Stimulated activated CD8-positive, alpha-beta memory T cell treated with anti-CD3 and anti-CD28 coated beads, Interleukin-4, amount 100 ng/mL, for 1 hour (primary cell): Measurements from ENCODE around the gene NPW.

Experiments used
- DNase-seq, 2 donors: peaks; one replicate each; pipeline ENCODE4 v3.0.0-alpha.2; 2020; ENCODE audit warnings: low read depth in 2 of 2, low spot score in 1 of 2

NPW gene

DNA sequence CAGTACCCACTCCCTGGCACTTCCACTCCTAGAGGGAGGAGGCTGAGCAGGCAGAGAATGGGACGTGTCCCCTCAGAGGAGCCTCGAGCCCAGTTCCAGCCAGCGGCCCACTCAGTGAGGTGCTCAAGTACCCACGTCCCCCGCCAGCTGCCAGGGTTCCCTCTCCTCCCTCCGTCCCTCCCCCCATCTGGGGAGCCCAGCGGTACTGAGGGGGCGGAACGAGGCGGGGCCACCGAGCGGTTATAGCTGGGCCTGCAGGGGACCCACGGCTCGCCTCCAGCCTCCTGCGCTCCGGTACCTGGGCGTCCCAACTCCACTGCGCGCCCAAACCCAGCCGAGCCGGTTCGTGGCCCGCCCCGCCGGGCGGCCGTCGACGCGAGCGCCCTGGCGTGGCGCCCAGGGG lies at the start of gene NPW:
TSS of gene NPW (plus strand) at position 268 of the 403 bp plus-strand sequence.
- no peak for DNase-seq

GRCh38 chr16:1971796-1972489 lies 47.6 kb upstream of the NPW start, which contains the start of gene TBL3:
TBL3 (plus strand) TSS chr16:1972053; CDS start chr16:1972165, 112 bp downstream.
- DNase-seq: peak; percentile 92 to 93

- DNase-seq: no peak
Observed at GRCh38 chr16:1972490-1972877, 47.1 kb upstream of the NPW start.

DNA sequence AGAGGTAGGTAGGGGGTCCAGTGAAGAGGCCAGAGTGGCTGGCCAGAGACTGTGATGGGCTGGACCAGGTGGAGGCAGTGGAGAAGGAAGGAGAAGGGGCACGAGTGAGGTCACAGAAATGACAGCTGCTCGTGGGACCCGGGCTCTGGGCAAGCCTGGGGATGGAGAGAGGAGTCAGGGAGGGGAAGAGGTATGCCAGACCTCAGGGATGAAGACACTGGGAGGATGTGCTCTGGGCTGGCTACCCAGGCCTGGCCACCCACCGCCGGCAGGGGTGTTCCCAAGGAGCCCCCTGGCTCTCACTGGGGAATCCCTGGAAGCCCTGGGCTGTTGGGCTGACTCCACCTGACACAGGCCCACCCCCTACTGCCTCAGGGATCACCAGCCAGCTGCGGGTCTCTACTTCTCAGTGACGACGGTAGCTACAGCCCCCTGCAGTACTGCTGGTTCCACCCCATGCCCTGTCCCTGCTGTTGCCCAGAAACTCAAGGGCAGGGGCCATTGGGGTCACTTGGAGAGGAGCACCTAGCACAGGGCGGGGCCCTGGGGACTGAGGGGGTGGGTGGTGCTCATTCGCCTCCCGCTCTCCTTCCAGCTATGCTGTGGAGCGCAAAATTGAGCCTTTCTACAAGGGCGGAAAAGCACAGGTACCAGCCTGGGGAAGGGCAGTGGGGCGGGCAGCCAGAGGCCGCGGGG lies 46.0 kb upstream of the NPW start:
- no peak for DNase-seq

- no peak for DNase-seq
Observed at GRCh38 chr16:1974157-1975070, 45.2 kb upstream of the NPW start.

GRCh38 chr16:1975432-1976215 lies 44.0 kb upstream of the NPW start:
- no peak for DNase-seq

DNA sequence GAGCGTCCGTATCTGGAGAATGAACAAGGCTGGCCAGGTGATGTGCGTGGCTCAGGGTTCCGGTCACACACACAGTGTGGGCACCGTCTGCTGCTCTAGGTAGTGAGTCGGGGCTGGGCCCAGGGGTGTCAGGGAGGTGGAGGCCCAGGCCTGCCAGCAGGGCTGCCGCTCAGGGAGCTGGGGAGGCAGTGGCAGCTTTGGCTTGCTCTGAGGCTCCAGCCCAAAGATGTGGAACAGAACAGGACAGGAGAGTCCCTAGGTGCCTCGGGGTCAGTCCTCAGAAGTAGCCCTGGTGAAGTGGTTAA lies 43.4 kb upstream of the NPW start:
- DNase-seq: no peak

DNA sequence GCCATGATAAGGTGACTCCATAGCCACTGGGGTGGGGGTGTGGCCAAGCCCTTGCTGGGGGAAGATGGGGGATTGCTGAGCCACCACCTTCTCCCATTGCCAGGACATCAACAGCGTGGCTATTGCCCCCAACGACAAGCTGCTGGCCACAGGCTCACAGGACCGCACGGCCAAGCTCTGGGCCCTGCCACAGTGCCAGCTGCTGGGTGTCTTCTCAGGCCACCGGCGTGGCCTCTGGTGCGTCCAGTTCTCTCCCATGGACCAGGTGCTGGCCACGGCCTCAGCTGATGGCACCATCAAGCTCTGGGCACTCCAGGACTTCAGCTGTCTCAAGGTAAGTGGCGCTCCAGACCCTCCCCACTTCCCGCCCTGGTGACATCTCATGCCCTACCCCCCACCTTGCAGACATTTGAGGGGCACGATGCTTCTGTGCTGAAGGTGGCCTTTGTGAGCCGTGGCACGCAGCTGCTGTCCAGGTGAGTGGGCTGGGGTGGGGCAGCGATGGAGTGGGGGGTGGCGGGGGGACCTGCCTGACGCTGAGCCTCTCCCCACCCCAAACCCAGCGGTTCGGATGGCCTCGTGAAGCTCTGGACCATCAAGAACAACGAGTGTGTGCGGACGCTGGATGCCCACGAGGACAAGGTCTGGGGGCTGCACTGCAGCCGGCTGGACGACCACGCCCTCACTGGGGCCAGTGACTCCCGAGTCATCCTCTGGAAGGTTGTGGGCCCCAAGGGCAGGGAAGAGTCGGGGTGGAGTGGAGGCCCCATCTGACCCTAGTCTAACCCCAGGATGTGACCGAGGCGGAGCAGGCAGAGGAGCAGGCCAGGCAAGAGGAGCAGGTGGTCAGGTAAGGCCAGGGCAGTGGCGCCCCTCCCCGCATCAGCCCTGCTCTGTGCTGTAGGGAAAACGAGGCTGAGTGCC lies 42.4 kb upstream of the NPW start:
- DNase-seq: no peak

DNA sequence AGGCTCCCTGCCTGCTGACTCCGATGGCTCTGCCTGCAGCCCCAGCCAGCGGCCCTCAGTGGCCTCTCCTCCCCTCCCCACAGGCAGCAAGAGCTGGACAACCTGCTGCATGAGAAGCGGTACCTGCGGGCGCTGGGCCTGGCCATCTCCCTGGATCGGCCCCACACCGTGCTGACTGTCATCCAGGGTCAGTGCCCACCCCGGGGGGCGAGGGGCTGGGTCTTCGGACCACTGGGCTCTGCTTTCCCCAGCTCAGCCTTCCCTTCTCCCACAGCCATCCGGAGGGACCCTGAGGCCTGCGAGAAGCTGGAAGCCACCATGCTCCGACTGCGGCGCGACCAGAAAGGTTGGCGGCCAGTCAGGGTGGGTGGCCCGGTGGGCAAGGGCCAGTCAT lies 41.7 kb upstream of the NPW start:
- no peak for DNase-seq

DNA sequence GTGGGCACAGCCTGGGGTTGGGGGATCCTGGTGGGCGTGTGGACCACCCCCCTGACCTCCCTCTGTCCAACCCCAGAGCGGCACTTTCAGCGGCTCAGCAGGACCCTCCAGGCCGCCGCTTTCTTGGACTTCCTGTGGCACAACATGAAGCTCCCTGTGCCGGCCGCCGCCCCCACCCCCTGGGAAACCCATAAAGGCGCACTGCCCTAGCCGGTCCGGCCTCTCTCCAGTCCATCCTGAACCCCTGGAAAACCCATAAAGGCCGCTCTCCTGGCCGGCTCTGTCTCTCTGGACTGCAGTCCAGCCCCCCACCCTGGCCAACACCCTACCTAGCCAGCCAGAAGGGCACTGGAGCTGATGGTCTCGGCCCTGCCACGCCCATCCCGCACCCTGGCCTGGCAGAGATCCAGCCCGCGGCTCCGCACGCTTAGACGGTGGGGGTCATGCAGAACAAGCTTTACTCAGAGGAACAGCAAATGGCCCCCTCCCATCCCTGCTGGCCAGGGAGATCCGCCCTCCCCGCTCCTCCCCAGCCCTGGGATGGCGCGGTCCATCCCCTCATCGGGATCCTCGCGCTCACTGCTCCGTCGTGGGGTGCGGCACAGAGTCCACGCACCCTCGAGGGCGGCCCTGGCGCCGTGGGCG lies 41.0 kb upstream of the NPW start:
- DNase-seq: no peak

GRCh38 chr16:1979271-1980029 lies 40.1 kb upstream of the NPW start:
- no peak for DNase-seq

DNA sequence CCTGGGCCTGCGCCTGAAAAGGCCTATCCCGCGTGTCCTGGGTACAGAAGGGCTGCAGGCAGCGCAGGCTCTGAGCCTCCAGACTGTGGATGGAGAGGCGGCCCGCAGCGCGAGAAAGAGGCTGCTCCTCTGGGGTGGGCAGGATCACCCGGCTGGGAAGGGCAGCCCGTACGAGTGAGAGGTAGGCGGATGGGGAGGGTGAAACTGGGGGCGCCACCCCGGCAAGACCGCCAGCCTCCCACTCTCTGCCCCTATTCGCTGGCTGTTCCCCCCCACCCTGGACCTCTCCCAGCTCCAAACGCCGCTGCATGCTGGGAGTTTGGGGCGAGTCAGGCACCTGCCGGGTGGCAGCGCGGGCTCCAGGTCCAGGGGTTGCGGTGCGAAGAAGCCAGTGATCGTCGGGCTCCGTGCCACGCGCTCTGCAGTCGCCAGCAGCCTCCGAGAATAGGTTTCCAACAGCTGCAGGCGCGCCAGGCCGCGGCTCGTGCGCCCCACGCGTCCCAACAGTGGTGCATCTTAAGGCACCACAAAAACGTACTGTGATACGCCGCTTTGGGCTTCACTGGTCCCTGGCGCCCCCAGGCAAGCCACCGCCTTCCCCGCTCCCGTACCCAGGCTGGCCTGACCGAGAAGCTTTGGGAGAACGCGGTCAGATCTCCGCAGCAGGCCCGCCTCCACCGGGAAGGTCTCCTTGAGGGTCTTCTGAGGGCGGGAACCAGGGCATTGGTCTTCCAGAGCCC lies 39.4 kb upstream of the NPW start:
- DNase-seq: no peak

DNA sequence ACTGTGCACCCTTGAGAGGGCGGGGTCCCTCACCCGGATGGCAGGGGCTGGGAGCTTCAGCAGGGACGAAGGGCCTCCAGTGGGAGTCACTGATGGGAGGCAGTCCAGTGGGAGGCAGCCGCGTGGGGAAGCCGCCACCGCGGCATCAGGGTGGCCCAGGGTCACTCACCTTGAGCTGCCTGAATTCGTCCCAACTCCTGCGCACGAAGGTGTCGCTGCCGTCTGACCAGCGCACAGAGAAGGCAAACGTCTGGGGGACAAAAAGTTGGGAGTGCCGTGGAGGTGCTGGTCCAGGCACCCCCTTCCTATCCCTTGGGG lies 38.9 kb upstream of the NPW start:
- DNase-seq: no peak

- DNase-seq: no peak
Observed at GRCh38 chr16:1981398-1981836, 38.2 kb upstream of the NPW start, which contains the start of gene NOXO1. NOXO1 (minus strand) TSS chr16:1981469; CDS start chr16:1981179, 290 bp downstream.

GRCh38 chr16:1982013-1982433 lies 37.6 kb upstream of the NPW start:
- DNase-seq: no peak

DNA sequence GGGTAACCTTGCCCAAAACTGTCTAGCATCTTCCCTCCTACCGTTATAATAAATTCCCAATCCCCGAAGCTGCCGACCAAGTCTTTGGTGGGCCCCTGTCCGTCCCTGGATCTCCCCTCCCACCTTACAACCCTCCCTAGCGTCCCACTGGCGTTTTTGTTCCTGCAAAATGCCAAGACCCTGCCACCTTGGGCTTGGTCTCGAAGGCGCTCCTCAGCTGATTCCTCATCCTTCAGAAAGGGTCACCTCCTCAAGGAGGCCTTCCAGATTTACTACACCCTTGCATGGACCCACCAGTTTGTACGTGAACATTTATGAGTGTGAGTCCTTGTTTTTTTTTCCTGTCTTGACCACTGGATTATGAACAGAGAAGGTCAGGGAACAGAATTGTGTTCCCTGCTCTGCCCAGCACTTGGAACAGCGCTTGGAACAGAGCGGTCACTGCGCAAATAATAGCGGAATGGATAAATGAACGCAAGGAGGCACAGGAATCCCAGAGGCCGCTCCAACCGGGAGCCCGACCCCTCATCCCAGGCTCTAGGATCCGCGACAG lies 36.5 kb upstream of the NPW start:
- no peak for DNase-seq

DNA sequence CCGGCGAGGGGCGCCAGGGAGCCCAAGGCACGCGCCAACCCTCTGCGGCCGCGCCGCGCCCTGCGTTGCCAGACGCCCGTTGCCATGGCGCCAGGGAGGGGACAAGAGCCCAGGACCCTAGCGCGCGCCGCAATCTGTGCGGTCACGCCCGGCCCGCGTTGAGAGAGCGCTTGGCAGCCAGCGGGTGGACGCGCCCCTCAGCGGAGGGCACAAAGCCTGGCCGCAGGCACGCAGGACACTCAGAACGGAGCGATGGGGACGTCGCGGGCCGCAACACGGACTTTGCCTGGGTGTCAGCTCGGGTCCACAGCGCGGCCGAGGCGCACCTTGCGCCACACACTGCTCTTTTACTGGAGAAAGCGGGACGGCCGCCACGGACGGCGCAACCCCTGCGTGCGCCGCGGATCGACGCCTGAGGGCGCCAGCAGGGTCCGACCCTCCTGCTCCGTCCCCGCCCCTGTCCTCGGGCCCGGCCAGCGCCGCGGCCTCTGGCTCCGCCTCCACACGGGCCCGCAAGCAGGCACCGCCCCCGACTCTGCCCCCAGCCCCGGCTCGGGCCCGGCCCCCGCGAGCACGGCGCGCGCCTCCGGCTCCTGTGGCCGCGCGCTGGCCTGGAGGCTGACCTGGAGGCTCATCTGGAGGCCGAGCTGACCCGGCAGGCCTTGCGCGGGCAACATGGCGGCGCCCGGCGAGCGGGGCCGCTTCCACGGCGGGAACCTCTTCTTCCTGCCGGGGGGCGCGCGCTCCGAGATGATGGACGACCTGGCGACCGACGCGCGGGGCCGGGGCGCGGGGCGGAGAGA lies 35.8 kb upstream of the NPW start, which contains the start of gene GFER:
TSS of gene GFER (plus strand) at position 650 of the 803 bp plus-strand sequence. CDS start at position 676, 26 bp downstream.
- no peak for DNase-seq
